GM06990 (cell line): ENCODE data around the gene MYL6B.
A peak's percentile ranks its signal among the peaks of the same experiment; 100 is the strongest.

ENCODE experiments used
- DNase-seq: peaks from one replicate; pipeline ENCODE4 v3.0.0-alpha.2; 2011; ENCODE audit not compliant: insufficient read length; ENCODE audit errors: extremely low read depth
- H3K27me3 ChIP-seq: replicated peaks from 2 replicates; pipeline ENCODE4 v1.6.0; 2011; ENCODE audit warnings: low read length; ENCODE audit not compliant: control insufficient read depth, insufficient read depth
- H3K36me3 ChIP-seq: 2 replicates; pipeline ENCODE4 v1.5.1; 2011; ENCODE audit warnings: low read length; ENCODE audit not compliant: control insufficient read depth, insufficient read depth
- H3K4me3 ChIP-seq: replicated peaks from 2 replicates; pipeline ENCODE4 v1.5.1; 2011; ENCODE audit warnings: low read depth, mild to moderate bottlenecking, control low read depth, low read length
- CTCF ChIP-seq: IDR thresholded peaks from 2 replicates; pipeline ENCODE4 v1.5.1; 2011; ENCODE audit warnings: low read length, control low read depth, mild to moderate bottlenecking, inconsistent platforms; ENCODE audit not compliant: insufficient read depth, poor library complexity, severe bottlenecking

Gene MYL6B

GRCh38 chr12:56104815-56105608 lies 47.4 kb upstream of the MYL6B start:
- DNase-seq = no peak
- peak; percentile 13 for TF ChIP-seq CTCF
- Histone ChIP-seq H3K27me3 (no peaks in the 10 kb centered on the region), H3K4me3 (peak overlapping the region; percentile 92), H3K36me3 (peaks cover 13% of the 10 kb centered on the region)

GRCh38 chr12:56105609-56105902 lies 46.8 kb upstream of the MYL6B start:
- DNase-seq = no peak
- H3K36me3 ChIP-seq = peaks cover 16% of the 10 kb centered on the region
- no peak for TF ChIP-seq CTCF
- no peaks in the 10 kb centered on the region for H3K27me3 ChIP-seq
- peak overlapping the region; percentile 92 for H3K4me3 ChIP-seq

GRCh38 chr12:56107242-56107641 lies 45.1 kb upstream of the MYL6B start:
- H3K27me3 ChIP-seq = no peaks in the 10 kb centered on the region
- no peak for DNase-seq
- no peak for TF ChIP-seq CTCF
- no peak overlapping the region for H3K4me3 ChIP-seq
- H3K36me3 ChIP-seq = peaks cover 23% of the 10 kb centered on the region

- TF ChIP-seq CTCF = no peak
- peaks cover 24% of the 10 kb centered on the region for H3K36me3 ChIP-seq
These were observed 41.8 kb upstream of the MYL6B start for GRCh38 chr12:56110571-56110970.

GRCh38 chr12:56114084-56114483 lies 38.3 kb upstream of the MYL6B start:
- Histone ChIP-seq H3K36me3 (peaks cover 16% of the 10 kb centered on the region), H3K27me3 (no peaks in the 10 kb centered on the region), H3K4me3 (no peak overlapping the region)
- no peak for DNase-seq
- no peak for TF ChIP-seq CTCF

More at GRCh38 chr12:56110571-56110970, 41.8 kb upstream of the MYL6B start:
- Histone ChIP-seq H3K27me3 (no peaks in the 10 kb centered on the region), H3K4me3 (no peak overlapping the region)
- no peak for DNase-seq

- Histone ChIP-seq H3K27me3 (no peaks in the 10 kb centered on the region), H3K36me3 (peaks cover 11% of the 10 kb centered on the region), H3K4me3 (peak overlapping the region; percentile 85)
- no peak for TF ChIP-seq CTCF
- DNase-seq = no peak
These were observed 37.1 kb upstream of the MYL6B start for GRCh38 chr12:56115329-56115728.
